Subcutaneous abdominal adipose tissue (tissue), 5 donors: ENCODE data around the gene ACTC1.

Source experiments
- H3K27ac ChIP-seq: one replicate; pipeline ENCODE4 v1.7.0; 2013; ENCODE audit warnings: low read depth, mild to moderate bottlenecking, inconsistent platforms, low read length, moderate library complexity
- H3K27me3 ChIP-seq, 5 donors: one replicate each; pipeline ENCODE4 v1.7.0; 2013; ENCODE audit warnings: low read length in 5 of 5, inconsistent platforms in 1 of 5; ENCODE audit not compliant: control insufficient read depth in 5 of 5, insufficient read depth in 4 of 5
- H3K36me3 ChIP-seq, 5 donors: one replicate each; pipeline ENCODE4 v1.7.0; 2013; ENCODE audit warnings: low read length in 5 of 5; ENCODE audit not compliant: control insufficient read depth in 5 of 5, insufficient read depth in 5 of 5
- H3K4me1 ChIP-seq, 5 donors: one replicate each; pipeline ENCODE4 v1.7.0; 2013; ENCODE audit warnings: low read length in 5 of 5, mild to moderate bottlenecking in 3 of 5, moderate library complexity in 1 of 5; ENCODE audit not compliant: control insufficient read depth in 5 of 5, insufficient read depth in 5 of 5
- H3K4me3 ChIP-seq, 5 donors: one replicate each; pipeline ENCODE4 v1.7.0; 2013; ENCODE audit warnings: low read length in 5 of 5, low read depth in 1 of 5
- H3K9ac ChIP-seq, 5 donors: one replicate each; pipeline ENCODE4 v1.7.0; 2013; ENCODE audit warnings: low read length in 5 of 5, mild to moderate bottlenecking in 4 of 5, moderate library complexity in 3 of 5
- H3K9me3 ChIP-seq, 5 donors: one replicate each; pipeline ENCODE4 v1.7.0; 2013; ENCODE audit warnings: low read length in 5 of 5; ENCODE audit not compliant: control insufficient read depth in 5 of 5
- donor health status: healthy.
- donor health status: healthy.
- donor health status: healthy.
- donor health status: healthy.
- donor health status: healthy.

Gene ACTC1

DNA sequence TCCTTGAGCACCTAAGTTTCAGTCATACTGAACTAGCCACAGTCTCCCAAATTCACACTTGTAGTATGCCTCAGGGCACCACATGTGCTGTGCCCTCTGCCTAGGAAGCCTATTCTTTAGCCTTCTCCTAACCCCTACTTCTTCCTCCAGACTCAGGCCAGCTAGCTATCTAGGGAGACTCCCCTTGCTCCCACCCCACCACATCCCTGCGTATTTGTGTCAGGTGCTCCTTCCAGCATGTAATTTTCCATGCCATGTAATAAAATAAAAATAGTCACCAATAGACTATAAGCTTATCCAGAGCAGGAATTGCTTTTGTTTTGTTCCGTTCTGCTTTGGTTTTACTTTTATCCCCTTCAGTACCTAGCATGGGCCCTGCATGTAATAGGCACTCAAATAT is 25.6 kb downstream of the ACTC1 start:
- Histone ChIP-seq H3K9me3 (no peaks in the 10 kb centered on the region), H3K9ac (no peak overlapping the region), H3K4me1 (no peaks in the 10 kb centered on the region), H3K27ac (no peak overlapping the region), H3K4me3 (no peak overlapping the region), H3K27me3 (no peaks in the 10 kb centered on the region), H3K36me3 (no peaks in the 10 kb centered on the region)

DNA sequence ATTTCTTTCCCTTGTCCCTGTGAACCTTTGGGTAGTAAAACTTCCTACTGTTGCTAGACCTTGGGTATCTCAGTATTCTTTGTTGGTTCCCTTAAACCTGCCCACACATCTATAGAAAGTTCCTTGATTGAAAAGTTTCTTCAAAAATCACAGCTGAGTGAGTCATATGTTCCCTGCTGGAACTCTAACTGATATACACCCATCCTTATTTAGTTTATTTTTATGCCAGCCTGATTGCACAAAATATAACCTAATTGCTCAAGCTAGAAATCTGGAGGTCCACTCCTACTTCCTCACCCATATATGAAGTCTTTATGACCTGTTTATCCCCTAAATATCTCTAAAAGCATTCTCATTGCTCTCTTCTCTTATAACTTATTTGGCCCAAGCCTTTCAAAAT is 26.8 kb downstream of the ACTC1 start:
- Histone ChIP-seq H3K36me3 (no peaks in the 10 kb centered on the region), H3K9me3 (no peaks in the 10 kb centered on the region), H3K27me3 (no peaks in the 10 kb centered on the region), H3K4me3 (no peak overlapping the region), H3K27ac (no peak overlapping the region), H3K4me1 (no peaks in the 10 kb centered on the region), H3K9ac (no peak overlapping the region)

GRCh38 chr15:34765741-34766140 is 29.6 kb downstream of the ACTC1 start:
- no peaks in the 10 kb centered on the region for H3K4me1 ChIP-seq
- no peaks in the 10 kb centered on the region for H3K36me3 ChIP-seq
- H3K27me3 ChIP-seq, result no peaks in the 10 kb centered on the region
- no peak overlapping the region for H3K27ac ChIP-seq
- H3K4me3 ChIP-seq, result no peak overlapping the region
- no peak overlapping the region for H3K9ac ChIP-seq
- H3K9me3 ChIP-seq, result no peaks in the 10 kb centered on the region

DNA sequence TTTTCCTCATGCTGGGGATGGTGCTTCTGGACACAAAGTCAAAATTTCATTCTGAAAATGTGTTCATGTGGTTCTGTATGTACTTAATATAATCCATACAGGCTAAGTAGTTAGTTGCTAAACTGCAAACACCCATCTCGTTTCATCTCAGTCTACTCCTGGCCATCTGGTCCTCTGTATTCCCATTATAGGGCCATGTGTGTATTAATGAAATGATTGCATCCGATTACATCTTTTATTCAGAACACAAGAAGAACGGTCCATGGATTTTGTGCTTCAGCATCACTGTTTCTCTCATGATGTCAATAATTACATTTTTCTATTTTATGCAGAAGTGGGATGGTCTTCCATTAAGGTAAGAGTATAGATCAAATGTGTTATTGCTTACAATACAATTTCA is 34.4 kb downstream of the ACTC1 start:
- H3K9ac ChIP-seq, result no peak overlapping the region
- H3K4me3 ChIP-seq, result no peak overlapping the region
- no peak overlapping the region for H3K27ac ChIP-seq
- H3K9me3 ChIP-seq, result no peaks in the 10 kb centered on the region
- no peaks in the 10 kb centered on the region for H3K4me1 ChIP-seq
- peaks cover 2 to 11% (median 6%) of the 10 kb centered on the region in 5 donors for H3K27me3 ChIP-seq
- H3K36me3 ChIP-seq, result no peaks in the 10 kb centered on the region

DNA sequence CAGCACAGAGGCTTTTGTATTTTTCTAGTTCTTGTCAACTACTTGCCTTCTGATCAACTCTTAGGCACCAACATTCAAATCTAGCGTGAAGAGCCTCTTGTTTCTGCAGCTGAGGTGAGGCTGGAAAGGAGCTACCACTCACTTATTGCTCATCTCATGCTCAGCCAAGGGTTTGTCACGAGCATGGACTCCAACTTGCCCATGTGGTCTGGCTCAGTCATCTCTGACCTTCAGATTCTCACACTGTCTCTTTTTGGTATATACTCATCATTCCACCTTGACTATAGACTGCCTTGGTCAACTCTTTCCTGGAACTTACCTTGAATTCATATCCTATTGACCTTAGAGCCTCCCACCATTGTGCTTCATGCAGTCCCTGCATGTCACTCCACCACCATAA is 35.4 kb downstream of the ACTC1 start:
- Histone ChIP-seq H3K4me1 (no peaks in the 10 kb centered on the region), H3K9ac (no peak overlapping the region), H3K9me3 (no peaks in the 10 kb centered on the region), H3K4me3 (no peak overlapping the region), H3K27ac (no peak overlapping the region), H3K27me3 (peaks cover 4 to 20% (median 13%) of the 10 kb centered on the region in 5 donors), H3K36me3 (no peaks in the 10 kb centered on the region)

- Histone ChIP-seq H3K4me3 (no peak overlapping the region), H3K27ac (no peak overlapping the region), H3K27me3 (peaks cover 7 to 27% (median 17%) of the 10 kb centered on the region in 5 donors), H3K9ac (no peak overlapping the region), H3K4me1 (peaks cover 0 to 3% (median 0%) of the 10 kb centered on the region in 5 donors), H3K9me3 (no peaks in the 10 kb centered on the region), H3K36me3 (no peaks in the 10 kb centered on the region)
These were observed 36.0 kb downstream of the ACTC1 start for GRCh38 chr15:34759347-34759746.

GRCh38 chr15:34757262-34757661 is 38.1 kb downstream of the ACTC1 start:
- no peaks in the 10 kb centered on the region for H3K36me3 ChIP-seq
- H3K4me3 ChIP-seq, result no peak overlapping the region
- H3K4me1 ChIP-seq, result peaks cover 0 to 3% (median 0%) of the 10 kb centered on the region in 5 donors
- H3K9me3 ChIP-seq, result peaks cover 0 to 3% (median 2%) of the 10 kb centered on the region in 5 donors
- no peak overlapping the region for H3K27ac ChIP-seq
- no peak overlapping the region for H3K9ac ChIP-seq
- H3K27me3 ChIP-seq, result peaks cover 21 to 43% (median 30%) of the 10 kb centered on the region in 5 donors

DNA sequence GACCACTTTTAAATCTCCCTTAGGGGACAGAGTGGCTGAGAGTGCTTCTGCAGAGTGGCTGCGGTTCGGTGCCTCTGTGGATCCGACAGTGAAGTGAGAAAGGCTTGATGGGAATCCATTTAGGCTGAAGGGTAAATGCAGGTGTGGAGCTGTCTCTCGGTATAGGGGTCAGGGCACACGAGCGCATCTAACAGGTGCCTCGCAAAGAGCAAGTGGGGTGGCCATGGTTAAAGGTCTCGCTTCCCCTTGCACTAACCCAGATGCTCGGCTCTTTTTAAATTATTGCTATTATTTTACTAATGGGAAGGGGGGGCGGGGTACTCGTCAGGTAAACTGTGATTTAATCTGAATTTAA is 40.0 kb downstream of the ACTC1 start:
- no peak overlapping the region for H3K9ac ChIP-seq
- peaks cover 0 to 3% (median 0%) of the 10 kb centered on the region in 5 donors for H3K4me1 ChIP-seq
- H3K27me3 ChIP-seq, result peaks cover 21 to 48% (median 32%) of the 10 kb centered on the region in 5 donors
- peaks cover 0 to 3% (median 2%) of the 10 kb centered on the region in 5 donors for H3K9me3 ChIP-seq
- H3K4me3 ChIP-seq, result no peak overlapping the region
- no peak overlapping the region for H3K27ac ChIP-seq
- no peaks in the 10 kb centered on the region for H3K36me3 ChIP-seq

GRCh38 chr15:34754674-34755418 is 40.5 kb downstream of the ACTC1 start, which contains the start of gene GJD2:
TSS of gene GJD2 (minus strand) at chr15:34754998. CDS start at chr15:34754488, 510 bp downstream.
- H3K9me3 ChIP-seq, result peaks cover 0 to 3% (median 2%) of the 10 kb centered on the region in 5 donors
- H3K9ac ChIP-seq, result no peak within 1 kb of the TSS
- H3K4me3 ChIP-seq, result no peak within 1 kb of the TSS
- no peak within 1 kb of the TSS for H3K27ac ChIP-seq
- peaks cover 0 to 3% (median 0%) of the 10 kb centered on the region in 5 donors for H3K4me1 ChIP-seq
- H3K36me3 ChIP-seq, result no peaks in the 10 kb centered on the region
- H3K27me3 ChIP-seq, result peaks cover 21 to 48% (median 32%) of the 10 kb centered on the region in 5 donors

DNA sequence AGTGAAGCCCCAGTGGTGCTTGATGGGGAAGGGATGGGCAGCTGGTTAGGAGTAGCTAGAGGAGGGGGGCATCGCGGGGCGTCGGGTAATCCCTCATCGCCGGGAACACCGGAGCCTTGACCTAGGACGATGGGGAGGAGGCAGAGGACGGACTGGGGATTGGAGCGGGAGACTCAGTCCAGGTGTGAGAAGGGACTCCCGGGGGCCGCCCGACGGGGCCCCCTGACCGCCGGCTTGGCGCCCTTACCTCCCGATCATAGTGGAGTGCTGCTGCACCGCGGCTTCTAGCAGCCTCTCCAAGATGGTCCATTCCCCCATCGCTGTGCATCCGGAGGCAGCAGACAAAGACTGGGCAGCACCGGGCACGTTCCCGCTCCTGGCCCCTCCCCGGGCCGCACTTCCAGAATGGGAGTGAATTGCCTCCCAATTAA is 41.2 kb downstream of the ACTC1 start:
- peaks cover 0 to 3% (median 2%) of the 10 kb centered on the region in 5 donors for H3K9me3 ChIP-seq
- peaks cover 0 to 3% (median 0%) of the 10 kb centered on the region in 5 donors for H3K4me1 ChIP-seq
- H3K4me3 ChIP-seq, result no peak overlapping the region
- no peak overlapping the region for H3K27ac ChIP-seq
- H3K36me3 ChIP-seq, result no peaks in the 10 kb centered on the region
- H3K9ac ChIP-seq, result no peak overlapping the region
- peaks cover 21 to 48% (median 32%) of the 10 kb centered on the region in 5 donors for H3K27me3 ChIP-seq
